Measurements from ENCODE around the gene BCORL1.
A peak's percentile ranks its signal among the peaks of the same experiment; 100 is the strongest.

Gene BCORL1

GRCh38 chrX:129961180-129962083 is 21.0 kb upstream of the BCORL1 start:
- DNase-seq = peak in 2 of 14 donors; percentile 5 to 14

- no peak for DNase-seq
These were observed 18.7 kb upstream of the BCORL1 start for GRCh38 chrX:129963729-129964128.

- no peak for DNase-seq
These were observed 17.3 kb upstream of the BCORL1 start for GRCh38 chrX:129965166-129965565.

GRCh38 chrX:129968968-129969367 is 13.5 kb upstream of the BCORL1 start:
- no peak for DNase-seq

GRCh38 chrX:129976441-129976840 is 6.0 kb upstream of the BCORL1 start:
- DNase-seq = no peak

- DNase-seq = peak in 3 of 14 donors; percentile 3 to 28 (median 3)
These were observed 3.1 kb upstream of the BCORL1 start for GRCh38 chrX:129979207-129979920.

GRCh38 chrX:129980001-129980401 is 2.4 kb upstream of the BCORL1 start:
- DNase-seq = peak in 6 of 14 donors; percentile 6 to 28 (median 15)

GRCh38 chrX:129980540-129981199 is 1.8 kb upstream of the BCORL1 start:
- DNase-seq = peak in 4 of 14 donors; percentile 3 to 35 (median 24)

GRCh38 chrX:129981200-129981553 is 1.3 kb upstream of the BCORL1 start:
- DNase-seq = no peak

GRCh38 chrX:129981752-129982299 is 609 bp upstream of the BCORL1 start:
- DNase-seq = no peak

GRCh38 chrX:129983575-129984110 is 1.2 kb downstream of the BCORL1 start:
- peak in 2 of 14 donors; percentile 2 to 5 for DNase-seq

GRCh38 chrX:129984111-129984958 is 1.9 kb downstream of the BCORL1 start:
- DNase-seq = peak in 5 of 14 donors; percentile 1 to 13 (median 6)

- DNase-seq = no peak
These were observed 5.4 kb downstream of the BCORL1 start for GRCh38 chrX:129987871-129988270.

GRCh38 chrX:129992181-129992580 is 9.7 kb downstream of the BCORL1 start:
- no peak for DNase-seq

GRCh38 chrX:129996120-129996519 is 13.7 kb downstream of the BCORL1 start:
- no peak for DNase-seq

- DNase-seq = no peak
These were observed 14.7 kb downstream of the BCORL1 start for GRCh38 chrX:129997086-129997485.

- no peak for DNase-seq
These were observed 15.6 kb downstream of the BCORL1 start for GRCh38 chrX:129998021-129998420.

GRCh38 chrX:130001893-130002292 is 19.5 kb downstream of the BCORL1 start:
- DNase-seq = no peak

- no peak for DNase-seq
These were observed 20.1 kb downstream of the BCORL1 start for GRCh38 chrX:130002541-130002940.

GRCh38 chrX:130005089-130005807 is 22.8 kb downstream of the BCORL1 start:
- no peak for DNase-seq

Measured in C1 segment of cervical spinal cord (tissue), 14 donors.